ENCODE results near the gene HMMR. TPM values are rescaled to one million over a fixed set of nuclear protein-coding genes. Genes with fewer than 3 reads are reported as not detected.

Gene HMMR
- total and polyA plus RNA-seq, 2 experiments from 2014 or later = 77.9 to 163 TPM

DNA sequence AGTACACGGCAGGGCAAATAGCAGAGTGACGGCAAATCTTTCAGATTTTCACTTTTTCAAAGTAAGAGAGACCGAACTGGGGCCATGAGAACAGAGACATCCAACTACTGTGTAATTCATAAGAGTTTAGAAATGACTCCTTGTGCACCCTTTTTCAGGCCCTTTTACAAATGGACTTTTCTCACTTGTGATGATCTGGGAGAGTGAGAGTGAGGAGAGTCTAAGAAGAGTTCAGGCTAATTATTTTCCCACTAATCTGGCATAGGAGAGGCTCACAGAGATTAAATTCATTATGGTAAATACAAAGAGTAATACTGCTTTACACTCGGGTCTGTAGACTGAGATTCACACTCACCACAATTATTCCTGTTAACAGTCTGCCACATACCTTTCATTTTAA lies 23.9 kb upstream of the HMMR start:
- H2AFZ ChIP-seq = no peak overlapping the region
- peak overlapping the region; percentile 98 for H3K4me3 Mint-ChIP-seq
- DNase-seq (ENCODE audit: low spot score) (no peak), ATAC-seq (no peak)
- peaks cover 29% of the 10 kb centered on the region for H4K20me1 ChIP-seq (replicated peaks; ENCODE audit: insufficient read depth)
- peak overlapping the region; percentile 50 for H3K27ac Mint-ChIP-seq
- H3K9me2 ChIP-seq (ENCODE audit: insufficient read depth) = no peaks in the 10 kb centered on the region
- peaks cover 18% of the 10 kb centered on the region for H3K4me1 ChIP-seq (ENCODE audit: insufficient read depth)
- H3K4me2 ChIP-seq = peak overlapping the region; percentile 72
- peaks cover 30% of the 10 kb centered on the region; the same call in 2 of the 3 replicates for H3K4me1 Mint-ChIP-seq
- TF ChIP-seq POLR2AphosphoS5 (IDR thresholded peaks at IDR 0.05; ENCODE audit: low read depth) (no peak), EZH2 (IDR thresholded peaks at IDR 0.05; ENCODE audit: low read depth, unreplicated experiment) (no peak), EZH2phosphoT487 (IDR thresholded peaks at IDR 0.05; ENCODE audit: unreplicated experiment) (no peak), CREB1 (CRISPR knock-in tag; IDR thresholded peaks at IDR 0.05; ENCODE audit: low read depth) (no peak), STAT1 (IDR thresholded peaks at IDR 0.05; ENCODE audit: unreplicated experiment) (no peak), ZNF114 (CRISPR knock-in tag; IDR thresholded peaks at IDR 0.05) (no peak), ZNF331 (CRISPR knock-in tag; IDR thresholded peaks at IDR 0.05; ENCODE audit: low read depth) (no peak), NANOG (IDR thresholded peaks at IDR 0.05; ENCODE audit: borderline replicate concordance) (no peak), JUNB (IDR thresholded peaks at IDR 0.05; ENCODE audit: unreplicated experiment) (no peak)
- TF ChIP-seq, protein P1, sequence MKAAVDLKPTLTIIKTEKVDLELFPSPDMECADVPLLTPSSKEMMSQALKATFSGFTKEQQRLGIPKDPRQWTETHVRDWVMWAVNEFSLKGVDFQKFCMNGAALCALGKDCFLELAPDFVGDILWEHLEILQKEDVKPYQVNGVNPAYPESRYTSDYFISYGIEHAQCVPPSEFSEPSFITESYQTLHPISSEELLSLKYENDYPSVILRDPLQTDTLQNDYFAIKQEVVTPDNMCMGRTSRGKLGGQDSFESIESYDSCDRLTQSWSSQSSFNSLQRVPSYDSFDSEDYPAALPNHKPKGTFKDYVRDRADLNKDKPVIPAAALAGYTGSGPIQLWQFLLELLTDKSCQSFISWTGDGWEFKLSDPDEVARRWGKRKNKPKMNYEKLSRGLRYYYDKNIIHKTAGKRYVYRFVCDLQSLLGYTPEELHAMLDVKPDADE (IDR thresholded peaks at IDR 0.05) = no peak
- TF ChIP-seq, protein P2, sequence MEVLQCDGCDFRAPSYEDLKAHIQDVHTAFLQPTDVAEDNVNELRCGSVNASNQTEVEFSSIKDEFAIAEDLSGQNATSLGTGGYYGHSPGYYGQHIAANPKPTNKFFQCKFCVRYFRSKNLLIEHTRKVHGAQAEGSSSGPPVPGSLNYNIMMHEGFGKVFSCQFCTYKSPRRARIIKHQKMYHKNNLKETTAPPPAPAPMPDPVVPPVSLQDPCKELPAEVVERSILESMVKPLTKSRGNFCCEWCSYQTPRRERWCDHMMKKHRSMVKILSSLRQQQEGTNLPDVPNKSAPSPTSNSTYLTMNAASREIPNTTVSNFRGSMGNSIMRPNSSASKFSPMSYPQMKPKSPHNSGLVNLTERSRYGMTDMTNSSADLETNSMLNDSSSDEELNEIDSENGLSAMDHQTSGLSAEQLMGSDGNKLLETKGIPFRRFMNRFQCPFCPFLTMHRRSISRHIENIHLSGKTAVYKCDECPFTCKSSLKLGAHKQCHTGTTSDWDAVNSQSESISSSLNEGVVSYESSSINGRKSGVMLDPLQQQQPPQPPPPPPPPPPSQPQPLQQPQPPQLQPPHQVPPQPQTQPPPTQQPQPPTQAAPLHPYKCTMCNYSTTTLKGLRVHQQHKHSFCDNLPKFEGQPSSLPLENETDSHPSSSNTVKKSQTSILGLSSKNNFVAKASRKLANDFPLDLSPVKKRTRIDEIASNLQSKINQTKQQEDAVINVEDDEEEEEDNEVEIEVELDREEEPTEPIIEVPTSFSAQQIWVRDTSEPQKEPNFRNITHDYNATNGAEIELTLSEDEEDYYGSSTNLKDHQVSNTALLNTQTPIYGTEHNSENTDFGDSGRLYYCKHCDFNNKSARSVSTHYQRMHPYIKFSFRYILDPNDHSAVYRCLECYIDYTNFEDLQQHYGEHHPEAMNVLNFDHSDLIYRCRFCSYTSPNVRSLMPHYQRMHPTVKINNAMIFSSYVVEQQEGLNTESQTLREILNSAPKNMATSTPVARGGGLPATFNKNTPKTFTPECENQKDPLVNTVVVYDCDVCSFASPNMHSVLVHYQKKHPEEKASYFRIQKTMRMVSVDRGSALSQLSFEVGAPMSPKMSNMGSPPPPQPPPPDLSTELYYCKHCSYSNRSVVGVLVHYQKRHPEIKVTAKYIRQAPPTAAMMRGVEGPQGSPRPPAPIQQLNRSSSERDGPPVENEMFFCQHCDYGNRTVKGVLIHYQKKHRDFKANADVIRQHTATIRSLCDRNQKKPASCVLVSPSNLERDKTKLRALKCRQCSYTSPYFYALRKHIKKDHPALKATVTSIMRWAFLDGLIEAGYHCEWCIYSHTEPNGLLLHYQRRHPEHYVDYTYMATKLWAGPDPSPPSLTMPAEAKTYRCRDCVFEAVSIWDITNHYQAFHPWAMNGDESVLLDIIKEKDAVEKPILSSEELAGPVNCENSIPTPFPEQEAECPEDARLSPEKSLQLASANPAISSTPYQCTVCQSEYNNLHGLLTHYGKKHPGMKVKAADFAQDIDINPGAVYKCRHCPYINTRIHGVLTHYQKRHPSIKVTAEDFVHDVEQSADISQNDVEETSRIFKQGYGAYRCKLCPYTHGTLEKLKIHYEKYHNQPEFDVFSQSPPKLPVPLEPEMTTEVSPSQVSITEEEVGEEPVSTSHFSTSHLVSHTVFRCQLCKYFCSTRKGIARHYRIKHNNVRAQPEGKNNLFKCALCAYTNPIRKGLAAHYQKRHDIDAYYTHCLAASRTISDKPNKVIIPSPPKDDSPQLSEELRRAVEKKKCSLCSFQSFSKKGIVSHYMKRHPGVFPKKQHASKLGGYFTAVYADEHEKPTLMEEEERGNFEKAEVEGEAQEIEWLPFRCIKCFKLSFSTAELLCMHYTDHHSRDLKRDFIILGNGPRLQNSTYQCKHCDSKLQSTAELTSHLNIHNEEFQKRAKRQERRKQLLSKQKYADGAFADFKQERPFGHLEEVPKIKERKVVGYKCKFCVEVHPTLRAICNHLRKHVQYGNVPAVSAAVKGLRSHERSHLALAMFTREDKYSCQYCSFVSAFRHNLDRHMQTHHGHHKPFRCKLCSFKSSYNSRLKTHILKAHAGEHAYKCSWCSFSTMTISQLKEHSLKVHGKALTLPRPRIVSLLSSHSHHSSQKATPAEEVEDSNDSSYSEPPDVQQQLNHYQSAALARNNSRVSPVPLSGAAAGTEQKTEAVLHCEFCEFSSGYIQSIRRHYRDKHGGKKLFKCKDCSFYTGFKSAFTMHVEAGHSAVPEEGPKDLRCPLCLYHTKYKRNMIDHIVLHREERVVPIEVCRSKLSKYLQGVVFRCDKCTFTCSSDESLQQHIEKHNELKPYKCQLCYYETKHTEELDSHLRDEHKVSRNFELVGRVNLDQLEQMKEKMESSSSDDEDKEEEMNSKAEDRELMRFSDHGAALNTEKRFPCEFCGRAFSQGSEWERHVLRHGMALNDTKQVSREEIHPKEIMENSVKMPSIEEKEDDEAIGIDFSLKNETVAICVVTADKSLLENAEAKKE (CRISPR knock-in tag; IDR thresholded peaks at IDR 0.05) = no peak
- TF ChIP-seq, protein P3, sequence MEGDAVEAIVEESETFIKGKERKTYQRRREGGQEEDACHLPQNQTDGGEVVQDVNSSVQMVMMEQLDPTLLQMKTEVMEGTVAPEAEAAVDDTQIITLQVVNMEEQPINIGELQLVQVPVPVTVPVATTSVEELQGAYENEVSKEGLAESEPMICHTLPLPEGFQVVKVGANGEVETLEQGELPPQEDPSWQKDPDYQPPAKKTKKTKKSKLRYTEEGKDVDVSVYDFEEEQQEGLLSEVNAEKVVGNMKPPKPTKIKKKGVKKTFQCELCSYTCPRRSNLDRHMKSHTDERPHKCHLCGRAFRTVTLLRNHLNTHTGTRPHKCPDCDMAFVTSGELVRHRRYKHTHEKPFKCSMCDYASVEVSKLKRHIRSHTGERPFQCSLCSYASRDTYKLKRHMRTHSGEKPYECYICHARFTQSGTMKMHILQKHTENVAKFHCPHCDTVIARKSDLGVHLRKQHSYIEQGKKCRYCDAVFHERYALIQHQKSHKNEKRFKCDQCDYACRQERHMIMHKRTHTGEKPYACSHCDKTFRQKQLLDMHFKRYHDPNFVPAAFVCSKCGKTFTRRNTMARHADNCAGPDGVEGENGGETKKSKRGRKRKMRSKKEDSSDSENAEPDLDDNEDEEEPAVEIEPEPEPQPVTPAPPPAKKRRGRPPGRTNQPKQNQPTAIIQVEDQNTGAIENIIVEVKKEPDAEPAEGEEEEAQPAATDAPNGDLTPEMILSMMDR (conservative IDR thresholded peaks at IDR 0.05; ENCODE audit: low read depth in 2 of 2) = no peak
- TF ChIP-seq, protein P4, sequence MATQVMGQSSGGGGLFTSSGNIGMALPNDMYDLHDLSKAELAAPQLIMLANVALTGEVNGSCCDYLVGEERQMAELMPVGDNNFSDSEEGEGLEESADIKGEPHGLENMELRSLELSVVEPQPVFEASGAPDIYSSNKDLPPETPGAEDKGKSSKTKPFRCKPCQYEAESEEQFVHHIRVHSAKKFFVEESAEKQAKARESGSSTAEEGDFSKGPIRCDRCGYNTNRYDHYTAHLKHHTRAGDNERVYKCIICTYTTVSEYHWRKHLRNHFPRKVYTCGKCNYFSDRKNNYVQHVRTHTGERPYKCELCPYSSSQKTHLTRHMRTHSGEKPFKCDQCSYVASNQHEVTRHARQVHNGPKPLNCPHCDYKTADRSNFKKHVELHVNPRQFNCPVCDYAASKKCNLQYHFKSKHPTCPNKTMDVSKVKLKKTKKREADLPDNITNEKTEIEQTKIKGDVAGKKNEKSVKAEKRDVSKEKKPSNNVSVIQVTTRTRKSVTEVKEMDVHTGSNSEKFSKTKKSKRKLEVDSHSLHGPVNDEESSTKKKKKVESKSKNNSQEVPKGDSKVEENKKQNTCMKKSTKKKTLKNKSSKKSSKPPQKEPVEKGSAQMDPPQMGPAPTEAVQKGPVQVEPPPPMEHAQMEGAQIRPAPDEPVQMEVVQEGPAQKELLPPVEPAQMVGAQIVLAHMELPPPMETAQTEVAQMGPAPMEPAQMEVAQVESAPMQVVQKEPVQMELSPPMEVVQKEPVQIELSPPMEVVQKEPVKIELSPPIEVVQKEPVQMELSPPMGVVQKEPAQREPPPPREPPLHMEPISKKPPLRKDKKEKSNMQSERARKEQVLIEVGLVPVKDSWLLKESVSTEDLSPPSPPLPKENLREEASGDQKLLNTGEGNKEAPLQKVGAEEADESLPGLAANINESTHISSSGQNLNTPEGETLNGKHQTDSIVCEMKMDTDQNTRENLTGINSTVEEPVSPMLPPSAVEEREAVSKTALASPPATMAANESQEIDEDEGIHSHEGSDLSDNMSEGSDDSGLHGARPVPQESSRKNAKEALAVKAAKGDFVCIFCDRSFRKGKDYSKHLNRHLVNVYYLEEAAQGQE (IDR thresholded peaks at IDR 0.05; ENCODE audit: unreplicated experiment) = no peak
- H3K79me2 ChIP-seq (replicated peaks; ENCODE audit: insufficient read depth) = peaks cover 37% of the 10 kb centered on the region
- no peaks in the 10 kb centered on the region for H3K27me3 ChIP-seq (ENCODE audit: insufficient read depth)
- peaks cover 37% of the 10 kb centered on the region for H3K36me3 Mint-ChIP-seq (ENCODE audit: low read depth)
- H3K4me3 ChIP-seq = peak overlapping the region; percentile 48
- peaks cover 5% of the 10 kb centered on the region for H3K27me3 Mint-ChIP-seq (ENCODE audit: insufficient read depth, low read depth, poor library complexity)
- H3K9me3 Mint-ChIP-seq = no peaks in the 10 kb centered on the region; the same call in 2 of the 3 replicates
- H3K27ac ChIP-seq (ENCODE audit: low read depth) = peak overlapping the region; percentile 32; the same call in 1 of the 2 replicates
- no peaks in the 10 kb centered on the region for H3F3A ChIP-seq (replicated peaks; ENCODE audit: low read depth)
- H3K36me3 ChIP-seq (ENCODE audit: insufficient read depth) = peaks cover 27% of the 10 kb centered on the region

Data from GM23338 (cell line).